Keratinocyte (primary cell): ENCODE data around the gene SMPD4.
"Not testable (repeated sequence)": the region's sequence is repeated elsewhere in the genome, so short reads cannot be mapped to it uniquely, and the experiment has no call there.

Experiments
- CTCF ChIP-seq, 3 experiments: IDR thresholded peaks in 1 of 3; conservative IDR thresholded peaks in 1 of 3; optimal IDR thresholded peaks in 1 of 3; 2 replicates in 2 of 3; 3 replicates in 1 of 3; pipeline versions ENCODE3 to v1.5.1; 2011; ENCODE audit warnings: low read length in 3 of 3, mild to moderate bottlenecking in 3 of 3, moderate library complexity in 2 of 3, control low read depth in 1 of 3, inconsistent platforms in 1 of 3; ENCODE audit not compliant: insufficient read depth in 2 of 3; ENCODE audit errors: extremely low read depth in 1 of 3
- EZH2 ChIP-seq: IDR thresholded peaks from one replicate; pipeline ENCODE4 v1.6.1; 2012; ENCODE audit warnings: inconsistent platforms, mild to moderate bottlenecking, low read length, moderate library complexity

DNA sequence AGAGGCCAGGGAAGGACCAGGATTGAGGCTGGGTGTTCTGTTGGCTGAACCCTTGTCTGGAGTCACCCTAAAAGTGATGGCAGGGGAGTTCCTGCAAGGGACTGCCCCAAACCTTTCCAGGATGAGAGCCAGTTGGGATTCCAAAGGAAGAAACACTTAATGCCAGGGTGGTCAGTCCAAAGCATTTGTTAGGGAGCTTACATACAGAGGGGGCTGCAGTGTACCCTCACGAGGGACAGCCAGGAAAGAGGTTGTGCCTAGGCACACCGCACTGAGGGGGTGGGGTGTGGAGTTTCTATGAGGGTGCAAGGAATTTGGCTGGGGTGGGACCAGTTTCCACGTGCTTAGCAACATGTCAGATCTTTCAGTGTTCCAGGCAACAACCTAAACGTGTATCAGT is 7.6 kb upstream of the SMPD4 start:
- TF ChIP-seq CTCF (optimal IDR thresholded peaks at IDR 0.05 in 1 of 3, IDR thresholded peaks at IDR 0.05 in 1 of 3, conservative IDR thresholded peaks at IDR 0.05 in 1 of 3; ENCODE audit: extremely low read depth in 1 of 3, insufficient read depth in 2 of 3, low read length in 3 of 3); EZH2: not testable (repeated sequence)
